ENCODE results near the gene ITGAX. TPM values are rescaled to one million over a fixed set of nuclear protein-coding genes. Genes with fewer than 3 reads are reported as not detected.

Gene ITGAX
- total and polyA plus RNA-seq, 2 of the 8 experiments (the other 6 are each of a cell fraction or from before 2014, with no cell fraction given): 0.30 TPM; not detected in 1

DNA sequence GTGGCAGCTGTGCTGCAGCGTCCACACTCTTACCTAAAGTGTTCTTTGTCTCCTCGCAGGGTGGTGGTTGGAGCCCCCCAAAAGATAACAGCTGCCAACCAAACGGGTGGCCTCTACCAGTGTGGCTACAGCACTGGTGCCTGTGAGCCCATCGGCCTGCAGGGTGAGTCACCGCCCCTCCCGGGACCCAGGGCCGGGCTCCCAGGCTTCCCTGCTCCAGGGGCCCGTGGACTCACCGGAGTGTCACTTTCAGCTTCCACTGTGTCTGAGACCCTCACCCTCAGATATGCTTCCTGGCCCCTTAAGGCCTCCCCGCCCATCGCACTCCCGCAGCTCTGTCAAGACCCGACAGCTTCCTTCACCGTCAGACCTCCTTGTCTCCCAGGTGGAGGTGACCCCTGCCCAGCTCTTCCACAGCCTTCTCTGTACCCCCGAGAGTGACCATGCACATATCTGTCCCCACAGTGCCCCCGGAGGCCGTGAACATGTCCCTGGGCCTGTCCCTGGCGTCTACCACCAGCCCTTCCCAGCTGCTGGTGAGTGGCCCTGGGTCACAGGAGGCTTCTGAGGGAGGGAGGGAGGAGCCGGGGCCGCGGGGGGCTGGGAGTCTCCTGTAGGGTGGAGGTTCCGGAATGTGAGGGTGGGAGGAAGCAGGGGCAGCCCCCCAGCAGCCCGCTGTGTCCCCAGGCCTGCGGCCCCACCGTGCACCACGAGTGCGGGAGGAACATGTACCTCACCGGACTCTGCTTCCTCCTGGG is 1.8 kb downstream of the ITGAX start (continued):
- TF ChIP-seq RFX5 (IDR thresholded peaks at IDR 0.05; ENCODE audit: borderline replicate concordance, low read depth, low read length): no peak
- TF ChIP-seq USF2 (IDR thresholded peaks at IDR 0.05; ENCODE audit: low read length): no peak
- no peak for TF ChIP-seq POLR2A (IDR thresholded peaks at IDR 0.05; ENCODE audit: control extremely low read depth in 1 of 2, low read depth in 2 of 2, low read length in 2 of 2)
- no peak for TF ChIP-seq YY1 (IDR thresholded peaks at IDR 0.05; ENCODE audit: low read depth, low read length)
- TF ChIP-seq CTBP2 (IDR thresholded peaks at IDR 0.05; ENCODE audit: borderline replicate concordance, insufficient read depth, insufficient read length, low read length): no peak

Data from H1 (cell line).